ENCODE results near the gene LMTK3.

GRCh38 chr19:48445256-48445605 lies 66.4 kb downstream of the LMTK3 start:
- TF ChIP-seq ZNF510 (CRISPR knock-in tag; IDR thresholded peaks at IDR 0.05; ENCODE audit: low read depth) (no peak), PCBP1 (IDR thresholded peaks at IDR 0.05; ENCODE audit: borderline replicate concordance, low read depth, low read length) (no peak), RXRA (CRISPR knock-in tag; IDR thresholded peaks at IDR 0.05) (no peak), KAT2B (IDR thresholded peaks at IDR 0.05; ENCODE audit: borderline replicate concordance, low read depth, low read length) (no peak), GTF2F1 (IDR thresholded peaks at IDR 0.05; ENCODE audit: low read length) (no peak), MAX (IDR thresholded peaks at IDR 0.05) (no peak), POLR2A (IDR thresholded peaks at IDR 0.05; ENCODE audit: insufficient read depth in 1 of 2, low read depth in 2 of 2, low read length in 2 of 2) (no peak), ZNF460 (CRISPR knock-in tag; IDR thresholded peaks at IDR 0.05; ENCODE audit: borderline replicate concordance) (no peak), TCF7L2 (IDR thresholded peaks at IDR 0.05; ENCODE audit: low read depth, low read length) (no peak), MAFK (conservative IDR thresholded peaks at IDR 0.05 in 1 of 2, IDR thresholded peaks at IDR 0.05 in 1 of 2; ENCODE audit: low read length in 2 of 2) (no peak), ZNF891 (CRISPR knock-in tag; IDR thresholded peaks at IDR 0.05) (no peak), HMG20A (CRISPR knock-in tag; IDR thresholded peaks at IDR 0.05; ENCODE audit: borderline replicate concordance) (no peak)
- TF ChIP-seq, protein P1, sequence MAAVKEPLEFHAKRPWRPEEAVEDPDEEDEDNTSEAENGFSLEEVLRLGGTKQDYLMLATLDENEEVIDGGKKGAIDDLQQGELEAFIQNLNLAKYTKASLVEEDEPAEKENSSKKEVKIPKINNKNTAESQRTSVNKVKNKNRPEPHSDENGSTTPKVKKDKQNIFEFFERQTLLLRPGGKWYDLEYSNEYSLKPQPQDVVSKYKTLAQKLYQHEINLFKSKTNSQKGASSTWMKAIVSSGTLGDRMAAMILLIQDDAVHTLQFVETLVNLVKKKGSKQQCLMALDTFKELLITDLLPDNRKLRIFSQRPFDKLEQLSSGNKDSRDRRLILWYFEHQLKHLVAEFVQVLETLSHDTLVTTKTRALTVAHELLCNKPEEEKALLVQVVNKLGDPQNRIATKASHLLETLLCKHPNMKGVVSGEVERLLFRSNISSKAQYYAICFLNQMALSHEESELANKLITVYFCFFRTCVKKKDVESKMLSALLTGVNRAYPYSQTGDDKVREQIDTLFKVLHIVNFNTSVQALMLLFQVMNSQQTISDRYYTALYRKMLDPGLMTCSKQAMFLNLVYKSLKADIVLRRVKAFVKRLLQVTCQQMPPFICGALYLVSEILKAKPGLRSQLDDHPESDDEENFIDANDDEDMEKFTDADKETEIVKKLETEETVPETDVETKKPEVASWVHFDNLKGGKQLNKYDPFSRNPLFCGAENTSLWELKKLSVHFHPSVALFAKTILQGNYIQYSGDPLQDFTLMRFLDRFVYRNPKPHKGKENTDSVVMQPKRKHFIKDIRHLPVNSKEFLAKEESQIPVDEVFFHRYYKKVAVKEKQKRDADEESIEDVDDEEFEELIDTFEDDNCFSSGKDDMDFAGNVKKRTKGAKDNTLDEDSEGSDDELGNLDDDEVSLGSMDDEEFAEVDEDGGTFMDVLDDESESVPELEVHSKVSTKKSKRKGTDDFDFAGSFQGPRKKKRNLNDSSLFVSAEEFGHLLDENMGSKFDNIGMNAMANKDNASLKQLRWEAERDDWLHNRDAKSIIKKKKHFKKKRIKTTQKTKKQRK (IDR thresholded peaks at IDR 0.05; ENCODE audit: low read length): no peak
- TF ChIP-seq, protein P2, sequence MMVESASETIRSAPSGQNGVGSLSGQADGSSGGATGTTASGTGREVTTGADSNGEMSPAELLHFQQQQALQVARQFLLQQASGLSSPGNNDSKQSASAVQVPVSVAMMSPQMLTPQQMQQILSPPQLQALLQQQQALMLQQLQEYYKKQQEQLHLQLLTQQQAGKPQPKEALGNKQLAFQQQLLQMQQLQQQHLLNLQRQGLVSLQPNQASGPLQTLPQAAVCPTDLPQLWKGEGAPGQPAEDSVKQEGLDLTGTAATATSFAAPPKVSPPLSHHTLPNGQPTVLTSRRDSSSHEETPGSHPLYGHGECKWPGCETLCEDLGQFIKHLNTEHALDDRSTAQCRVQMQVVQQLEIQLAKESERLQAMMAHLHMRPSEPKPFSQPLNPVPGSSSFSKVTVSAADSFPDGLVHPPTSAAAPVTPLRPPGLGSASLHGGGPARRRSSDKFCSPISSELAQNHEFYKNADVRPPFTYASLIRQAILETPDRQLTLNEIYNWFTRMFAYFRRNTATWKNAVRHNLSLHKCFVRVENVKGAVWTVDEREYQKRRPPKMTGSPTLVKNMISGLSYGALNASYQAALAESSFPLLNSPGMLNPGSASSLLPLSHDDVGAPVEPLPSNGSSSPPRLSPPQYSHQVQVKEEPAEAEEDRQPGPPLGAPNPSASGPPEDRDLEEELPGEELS (CRISPR knock-in tag; IDR thresholded peaks at IDR 0.05): no peak

Measured in HepG2 (cell line).